HFFc6 (cell line): Measurements from ENCODE around the gene IRGM. TPM values are rescaled to one million over a fixed set of nuclear protein-coding genes. Genes with fewer than 3 reads are reported as not detected.
"Not testable (repeated sequence)": the region's sequence is repeated elsewhere in the genome, so short reads cannot be mapped to it uniquely, and the experiment has no call there.

Experiments used
- DNase-seq: peaks from one replicate; pipeline ENCODE4 v3.0.0-alpha.2; 2018
- H3K27ac Mint-ChIP-seq: 2 replicates; pipeline ENCODE4 v1.8.0; 2020; ENCODE audit warnings: mild to moderate bottlenecking, mixed read lengths
- H3K27me3 Mint-ChIP-seq: 2 replicates; pipeline ENCODE4 v1.8.0; 2021; ENCODE audit warnings: mild to moderate bottlenecking, moderate library complexity, mixed read lengths; ENCODE audit not compliant: insufficient read depth
- H3K36me3 Mint-ChIP-seq: 2 replicates; pipeline ENCODE4 v1.8.0; 2021; ENCODE audit warnings: low read depth, mixed read lengths
- H3K4me1 Mint-ChIP-seq: 2 replicates; pipeline ENCODE4 v1.8.0; 2020; ENCODE audit warnings: low read depth, mixed read lengths
- H3K4me3 Mint-ChIP-seq: 2 replicates; pipeline ENCODE4 v1.8.0; 2020; ENCODE audit warnings: mild to moderate bottlenecking, moderate library complexity, mixed read lengths
- H3K9me3 Mint-ChIP-seq: 2 replicates; pipeline ENCODE4 v1.8.0; 2020; ENCODE audit warnings: mild to moderate bottlenecking, mixed read lengths
- total RNA-seq, 6 experiments: library from RNA; stranded (reverse); fragmentation: NEBNext Ultra II Directional; extraction: Animal tissue kit (Norgen Biotek cat#: 25700); gene quantifications; 2 replicates in 1 of 6; 3 replicates in 5 of 6; pipeline ENCODE4 v1.2.3, GENCODE V29; 2021
- TF ChIP-seq, protein P1 (sequence below): fragments of 200-600 bp; sonication (generic); IDR thresholded peaks from 2 replicates; pipeline ENCODE4 v1.5.0; 2021; ENCODE audit warnings: antibody characterized with exemption, mild to moderate bottlenecking

The IRGM gene
- total RNA-seq, 6 experiments from 2014 or later: not detected

- Mint-ChIP-seq H3K36me3 (peaks cover 13% of the 10 kb centered on the region; the same call in 1 of the 2 replicates), H3K27me3 (peaks cover 8% of the 10 kb centered on the region), H3K9me3 (peaks cover 18% of the 10 kb centered on the region), H3K4me1 (no peaks in the 10 kb centered on the region), H3K4me3 (no peak overlapping the region), H3K27ac (no peak overlapping the region)
- TF ChIP-seq, protein P1, sequence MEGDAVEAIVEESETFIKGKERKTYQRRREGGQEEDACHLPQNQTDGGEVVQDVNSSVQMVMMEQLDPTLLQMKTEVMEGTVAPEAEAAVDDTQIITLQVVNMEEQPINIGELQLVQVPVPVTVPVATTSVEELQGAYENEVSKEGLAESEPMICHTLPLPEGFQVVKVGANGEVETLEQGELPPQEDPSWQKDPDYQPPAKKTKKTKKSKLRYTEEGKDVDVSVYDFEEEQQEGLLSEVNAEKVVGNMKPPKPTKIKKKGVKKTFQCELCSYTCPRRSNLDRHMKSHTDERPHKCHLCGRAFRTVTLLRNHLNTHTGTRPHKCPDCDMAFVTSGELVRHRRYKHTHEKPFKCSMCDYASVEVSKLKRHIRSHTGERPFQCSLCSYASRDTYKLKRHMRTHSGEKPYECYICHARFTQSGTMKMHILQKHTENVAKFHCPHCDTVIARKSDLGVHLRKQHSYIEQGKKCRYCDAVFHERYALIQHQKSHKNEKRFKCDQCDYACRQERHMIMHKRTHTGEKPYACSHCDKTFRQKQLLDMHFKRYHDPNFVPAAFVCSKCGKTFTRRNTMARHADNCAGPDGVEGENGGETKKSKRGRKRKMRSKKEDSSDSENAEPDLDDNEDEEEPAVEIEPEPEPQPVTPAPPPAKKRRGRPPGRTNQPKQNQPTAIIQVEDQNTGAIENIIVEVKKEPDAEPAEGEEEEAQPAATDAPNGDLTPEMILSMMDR: no peak
- no peak for DNase-seq
These were observed 29.4 kb upstream of the IRGM start for GRCh38 chr5:150816946-150817345.

DNA sequence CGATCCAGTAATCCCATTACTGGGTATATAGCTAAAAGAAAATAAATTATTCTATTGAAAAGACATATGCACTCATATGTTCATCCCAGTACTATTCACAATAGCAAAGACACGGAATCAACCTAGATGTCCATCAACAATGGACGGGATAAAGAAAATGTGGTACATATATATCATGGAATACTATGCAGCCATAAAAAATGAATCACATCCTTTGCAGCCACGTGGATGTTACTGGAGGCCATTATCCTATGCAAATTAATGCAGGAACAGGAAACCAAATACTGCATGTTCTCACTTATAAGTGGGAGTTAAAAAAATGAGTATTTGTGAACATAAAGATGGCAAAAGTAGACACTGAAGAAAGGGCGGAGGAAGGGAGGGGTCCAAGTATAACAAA, 16.6 kb upstream of the IRGM start:
- Mint-ChIP-seq H3K36me3 (peaks cover 17% of the 10 kb centered on the region; the same call in 1 of the 2 replicates), H3K4me1 (no peaks in the 10 kb centered on the region), H3K9me3 (peaks cover 20% of the 10 kb centered on the region), H3K27me3 (peaks cover 6% of the 10 kb centered on the region), H3K4me3 (no peak overlapping the region), H3K27ac (no peak overlapping the region)
- TF ChIP-seq, protein P1: no peak
- no peak for DNase-seq

GRCh38 chr5:150831821-150832220, 14.5 kb upstream of the IRGM start:
- not testable (repeated sequence) for H3K27me3 Mint-ChIP-seq, H3K27ac Mint-ChIP-seq, DNase-seq, H3K4me3 Mint-ChIP-seq, H3K4me1 Mint-ChIP-seq
- Mint-ChIP-seq H3K9me3 (peaks cover 20% of the 10 kb centered on the region), H3K36me3 (peaks cover 17% of the 10 kb centered on the region; the same call in 1 of the 2 replicates)

GRCh38 chr5:150836064-150836463, 10.3 kb upstream of the IRGM start:
- H3K4me1 Mint-ChIP-seq: no peaks in the 10 kb centered on the region
- H3K9me3 Mint-ChIP-seq: peaks cover 12% of the 10 kb centered on the region
- TF ChIP-seq, protein P1: no peak
- H3K4me3 Mint-ChIP-seq: no peak overlapping the region
- H3K27me3 Mint-ChIP-seq: peaks cover 13% of the 10 kb centered on the region
- H3K27ac Mint-ChIP-seq: no peak overlapping the region
- no peak for DNase-seq
- H3K36me3 Mint-ChIP-seq: peaks cover 9% of the 10 kb centered on the region; the same call in 1 of the 2 replicates

GRCh38 chr5:150836703-150837102, 9.6 kb upstream of the IRGM start:
- no peak for DNase-seq
- no peaks in the 10 kb centered on the region for H3K4me1 Mint-ChIP-seq
- H3K4me3 Mint-ChIP-seq: no peak overlapping the region
- peaks cover 13% of the 10 kb centered on the region for H3K27me3 Mint-ChIP-seq
- H3K27ac Mint-ChIP-seq: no peak overlapping the region
- H3K36me3 Mint-ChIP-seq: peaks cover 7% of the 10 kb centered on the region; the same call in 1 of the 2 replicates
- TF ChIP-seq, protein P1: no peak
- H3K9me3 Mint-ChIP-seq: peaks cover 9% of the 10 kb centered on the region

DNA sequence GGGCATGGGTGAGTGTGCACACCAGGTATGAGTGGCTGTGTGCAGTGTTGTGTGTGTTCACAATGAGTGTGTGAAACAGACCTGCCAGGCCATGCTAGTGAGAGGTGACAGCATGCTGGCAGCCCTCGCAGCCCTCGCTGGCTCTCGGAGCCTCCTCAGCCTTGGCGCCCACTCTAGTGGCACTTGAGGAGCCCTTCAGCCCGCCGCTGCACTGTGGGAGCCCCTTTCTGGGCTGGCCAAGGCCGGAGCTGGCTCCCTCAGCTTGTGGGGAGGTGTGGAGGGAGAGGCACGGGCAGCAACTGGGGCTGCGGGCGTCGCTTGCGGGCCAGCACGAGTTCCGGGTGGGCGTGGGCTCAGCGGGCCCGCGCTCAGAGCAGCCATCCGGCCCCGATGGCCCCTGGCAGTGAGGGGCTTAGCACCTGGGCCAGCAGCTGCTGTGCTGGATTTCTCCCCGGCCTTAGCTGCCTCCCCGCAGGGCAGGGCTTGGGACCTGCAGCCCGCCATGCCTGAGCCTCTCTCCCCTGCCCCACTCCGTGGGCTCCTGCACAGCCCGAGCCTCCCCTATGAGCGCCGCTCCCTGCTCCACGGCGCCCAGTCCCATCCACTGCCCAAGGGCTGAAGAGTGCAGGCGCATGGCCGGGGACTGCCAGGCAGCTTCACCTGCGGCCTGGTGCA, 999 bp upstream of the IRGM start:
- H3K9me3 Mint-ChIP-seq, H3K36me3 Mint-ChIP-seq, H3K4me3 Mint-ChIP-seq, H3K27ac Mint-ChIP-seq, DNase-seq: not testable (repeated sequence)
- Mint-ChIP-seq H3K4me1 (peaks cover 14% of the 10 kb centered on the region), H3K27me3 (peaks cover 26% of the 10 kb centered on the region)
